Common myeloid progenitor, CD34-positive (primary cell): ENCODE data around the gene HLX.

ENCODE experiments used
- CTCF ChIA-PET: fragments of 350-600 bp; sonication (Branson Sonifier 250); formaldehyde crosslinking; loops from one replicate; lab custom pipeline; 2021; ENCODE audit warnings: antibody characterized with exemption; lab: Charles Lee
- POLR2A ChIA-PET: fragments of 350-600 bp; sonication (Branson Sonifier 250); formaldehyde crosslinking; loops from one replicate; lab custom pipeline; 2021; ENCODE audit warnings: antibody characterized with exemption; lab: Charles Lee
- DNase-seq, 3 donors: peaks; one replicate each; pipeline versions ENCODE4 v3.0.0 to v3.0.0-alpha.2; 2013
- H3K27ac ChIP-seq, 2 experiments: 1 replicate in 1 of 2; 2 replicates in 1 of 2; pipeline ENCODE4 v1.7.0; 2013; ENCODE audit warnings: inconsistent platforms in 2 of 2, low read length in 2 of 2, mild to moderate bottlenecking in 2 of 2, low read depth in 1 of 2, moderate library complexity in 1 of 2; ENCODE audit not compliant: severe bottlenecking in 2 of 2, insufficient read depth in 1 of 2, poor library complexity in 1 of 2
- H3K27me3 ChIP-seq, 5 experiments: replicated peaks in 2 of 5; 1 replicate in 3 of 5; 2 replicates in 2 of 5; pipeline versions ENCODE4 v1.6.1 to v1.7.0; 2013; ENCODE audit warnings: low read length in 4 of 5, mild to moderate bottlenecking in 2 of 5, moderate library complexity in 2 of 5, inconsistent platforms in 1 of 5; ENCODE audit not compliant: insufficient read depth in 5 of 5, control insufficient read depth in 4 of 5
- H3K36me3 ChIP-seq, 4 experiments: 1 replicate in 2 of 4; 2 replicates in 2 of 4; pipeline versions ENCODE4 v1.6.1 to v1.7.0; 2013; ENCODE audit warnings: low read length in 3 of 4, control low read depth in 1 of 4, mild to moderate bottlenecking in 1 of 4; ENCODE audit not compliant: control insufficient read depth in 4 of 4, insufficient read depth in 4 of 4
- H3K4me1 ChIP-seq, 4 experiments: 1 replicate in 3 of 4; 2 replicates in 1 of 4; pipeline versions ENCODE4 v1.6.1 to v1.7.1; 2013; ENCODE audit warnings: low read length in 3 of 4, mild to moderate bottlenecking in 3 of 4, control low read depth in 1 of 4, inconsistent platforms in 1 of 4, moderate library complexity in 1 of 4; ENCODE audit not compliant: control insufficient read depth in 4 of 4, insufficient read depth in 4 of 4; ENCODE audit errors: control extremely low read depth in 1 of 4
- H3K4me3 ChIP-seq, 7 experiments: 1 replicate in 4 of 7; 2 replicates in 3 of 7; pipeline versions ENCODE4 v1.5.1 to v1.7.0; 2013; ENCODE audit warnings: mild to moderate bottlenecking in 7 of 7, low read length in 6 of 7, moderate library complexity in 6 of 7, inconsistent platforms in 2 of 7, low read depth in 2 of 7, control low read depth in 1 of 7; ENCODE audit not compliant: insufficient read depth in 4 of 7, control insufficient read depth in 1 of 7; ENCODE audit errors: extremely low read depth in 1 of 7
- H3K9me3 ChIP-seq, 5 experiments: 1 replicate in 4 of 5; 2 replicates in 1 of 5; pipeline versions ENCODE4 v1.6.1 to v1.7.1; 2013; ENCODE audit warnings: low read length in 4 of 5, mild to moderate bottlenecking in 2 of 5, inconsistent platforms in 1 of 5, low read depth in 1 of 5, moderate library complexity in 1 of 5; ENCODE audit not compliant: control insufficient read depth in 4 of 5, insufficient read depth in 2 of 5; ENCODE audit errors: control extremely low read depth in 1 of 5
- WGBS: methylation state at CpG from one replicate; pipeline ENCODE4 v1.1.5; 2013; ENCODE audit not compliant: insufficient coverage; 5-methylcytosine and 5-hydroxymethylcytosine counted together

HLX gene

DNA sequence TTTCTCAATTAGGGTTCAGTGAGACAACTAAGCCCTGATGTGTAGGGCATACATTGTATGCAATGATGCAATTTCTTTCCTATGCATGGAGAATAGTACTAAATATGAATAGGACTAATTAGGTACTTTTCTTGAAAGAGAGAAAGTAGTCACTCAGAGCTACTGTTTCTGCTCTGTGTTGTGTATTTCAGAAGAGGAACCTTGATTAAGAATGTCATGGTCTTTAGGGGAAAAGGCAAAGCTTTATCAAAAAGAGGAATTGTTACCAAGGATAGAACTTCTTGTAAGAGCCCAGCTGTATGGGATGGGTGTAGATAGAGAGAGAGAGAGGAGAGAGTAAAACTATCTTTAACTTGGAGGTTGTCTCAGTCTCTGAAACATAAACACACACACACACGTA is 49.1 kb downstream of the HLX start:
- Histone ChIP-seq H3K27me3 (no peaks in the 10 kb centered on the region), H3K4me3 (no peak overlapping the region), H3K9me3 (no peaks in the 10 kb centered on the region), H3K4me1 (peaks cover 13 to 35% (median 26%) of the 10 kb centered on the region in 4 experiments), H3K27ac (no peak overlapping the region), H3K36me3 (no peaks in the 10 kb centered on the region)
- ChIA-PET POLR2A (interaction anchor here (1.5 kb wide), 1 partner anchor 239 kb away, joined by 5 read pairs; no protein-coding TSS in a partner anchor), CTCF (interaction anchor here (0.9 to 2.2 kb wide), 4 partner anchors 17 to 238 kb away, joined by 3 to 5 read pairs (median 4); no protein-coding TSS in a partner anchor)
- 100% methylated on average over 1 of the region's 1 CpG for WGBS
- DNase-seq: peak in 2 of 3 donors; percentile 53 to 59

DNA sequence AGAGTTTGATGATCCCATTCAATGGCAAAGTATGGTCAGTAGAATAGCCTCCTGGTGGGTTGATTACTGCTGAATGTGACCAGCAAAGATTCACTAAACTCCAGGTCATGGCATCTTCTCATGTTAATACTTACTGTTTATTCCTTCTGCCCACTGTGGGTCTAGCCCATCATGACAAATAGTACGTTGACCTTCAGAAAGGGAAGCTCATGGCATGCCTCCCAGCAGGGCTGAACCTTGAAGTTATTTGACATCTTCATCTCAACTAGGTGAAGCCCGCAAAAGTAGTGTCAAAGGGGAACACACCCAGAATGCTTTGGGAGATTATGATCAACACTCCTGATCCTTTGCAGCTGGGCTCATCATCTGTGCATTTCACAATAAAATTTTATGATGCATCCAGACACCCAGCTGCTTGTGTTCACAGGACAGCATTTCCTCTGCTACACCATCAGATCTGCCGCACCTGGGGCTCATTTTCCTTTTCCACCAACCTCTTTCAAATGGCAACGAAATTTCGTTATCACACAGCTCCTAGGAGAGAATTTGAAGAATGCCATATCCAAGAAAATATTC is 49.6 kb downstream of the HLX start:
- Histone ChIP-seq H3K27me3 (no peaks in the 10 kb centered on the region), H3K4me1 (peaks cover 13 to 34% (median 25%) of the 10 kb centered on the region in 4 experiments), H3K9me3 (no peaks in the 10 kb centered on the region), H3K27ac (no peak overlapping the region), H3K4me3 (no peak overlapping the region), H3K36me3 (no peaks in the 10 kb centered on the region)
- WGBS: 76% methylated on average over 2 of the region's 5 CpGs
- POLR2A ChIA-PET: no interaction called here
- CTCF ChIA-PET: interaction anchor here (0.9 to 2.2 kb wide), 4 partner anchors 17 to 237 kb away, joined by 3 to 5 read pairs (median 4); no protein-coding TSS in a partner anchor
- peak in 2 of 3 donors; percentile 10 to 37 for DNase-seq

DNA sequence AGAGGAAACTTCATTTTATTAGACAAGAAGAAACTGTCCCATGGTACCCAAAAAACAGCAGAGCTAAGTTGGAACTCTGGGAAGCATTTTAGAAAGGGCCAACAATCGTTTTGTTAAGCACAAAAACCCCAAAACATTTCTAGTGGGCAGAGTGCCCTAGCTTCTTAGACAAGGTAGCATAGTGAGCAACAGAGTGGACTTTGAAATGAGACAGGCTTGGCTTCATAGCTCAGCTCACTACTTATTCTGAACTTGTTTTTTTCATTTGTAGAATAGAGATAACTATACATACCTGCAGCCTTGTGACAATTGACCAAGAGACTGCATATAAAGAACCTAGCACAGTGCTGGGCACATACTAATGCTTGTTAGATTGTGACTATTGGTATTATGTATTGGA is 50.1 kb downstream of the HLX start:
- ChIA-PET POLR2A (no interaction called here), CTCF (interaction anchor here (1.3 to 2.2 kb wide), 2 partner anchors 16 to 170 kb away, joined by 3 to 5 read pairs; no protein-coding TSS in a partner anchor)
- no peak for DNase-seq
- Histone ChIP-seq H3K27me3 (no peaks in the 10 kb centered on the region), H3K4me1 (peaks cover 13 to 34% (median 25%) of the 10 kb centered on the region in 4 experiments), H3K27ac (no peak overlapping the region), H3K4me3 (no peak overlapping the region), H3K36me3 (no peaks in the 10 kb centered on the region), H3K9me3 (no peaks in the 10 kb centered on the region)
- WGBS: 100% methylated on average over 1 of the region's 1 CpG
